Neuronal stem cell (in vitro differentiated cells): Measurements from ENCODE around the gene ELF2.

Experiments
- DNase-seq: peaks from one replicate; pipeline ENCODE4 v3.0.0-alpha.2; 2013; ENCODE audit warnings: low spot score
- H2AFZ ChIP-seq: one replicate; pipeline ENCODE4 v1.6.1; 2013; ENCODE audit warnings: mild to moderate bottlenecking, low read length, inconsistent platforms
- H2AK5ac ChIP-seq: 2 replicates; pipeline ENCODE4 v1.6.1; 2013; ENCODE audit warnings: low read depth, mild to moderate bottlenecking, inconsistent platforms, low read length, moderate library complexity, mixed read lengths
- H2BK120ac ChIP-seq: 2 replicates; pipeline ENCODE4 v1.6.1; 2013; ENCODE audit warnings: low read depth, mild to moderate bottlenecking, inconsistent platforms, low read length, moderate library complexity, mixed read lengths
- H2BK12ac ChIP-seq: one replicate; pipeline ENCODE4 v1.6.1; 2013; ENCODE audit warnings: low read length, inconsistent platforms
- H2BK15ac ChIP-seq: 2 replicates; pipeline ENCODE4 v1.6.1; 2013; ENCODE audit warnings: mild to moderate bottlenecking, low read length, inconsistent platforms, mixed read lengths
- H2BK5ac ChIP-seq: one replicate; pipeline ENCODE4 v1.6.1; 2013; ENCODE audit warnings: inconsistent platforms, mild to moderate bottlenecking, low read length, moderate library complexity
- H3K14ac ChIP-seq: one replicate; pipeline ENCODE4 v1.6.1; 2013; ENCODE audit warnings: low read length, inconsistent platforms
- H3K18ac ChIP-seq: 2 replicates; pipeline ENCODE4 v1.6.1; 2013; ENCODE audit warnings: low read length, inconsistent platforms
- H3K23ac ChIP-seq: 2 replicates; pipeline ENCODE4 v1.6.1; 2013; ENCODE audit warnings: low read depth, mild to moderate bottlenecking, mixed read lengths, low read length, inconsistent platforms; ENCODE audit not compliant: poor library complexity
- H3K27ac ChIP-seq: replicated peaks from 3 replicates; pipeline ENCODE4 v1.5.1; 2013; ENCODE audit warnings: low read length, inconsistent platforms
- H3K27me3 ChIP-seq, 3 experiments: 2 replicates each; pipeline ENCODE4 v1.6.1; 2013; ENCODE audit warnings: low read length in 3 of 3, mild to moderate bottlenecking in 2 of 3, inconsistent platforms in 1 of 3, low read depth in 1 of 3, mixed read lengths in 1 of 3, moderate library complexity in 1 of 3; ENCODE audit not compliant: control insufficient read depth in 3 of 3, insufficient read depth in 3 of 3
- H3K36me3 ChIP-seq, 2 donors: replicated peaks in 1 of 2; 2 replicates each; pipeline ENCODE4 v1.6.1; 2013; ENCODE audit warnings: low read length in 2 of 2; ENCODE audit not compliant: control insufficient read depth in 2 of 2, insufficient read depth in 2 of 2
- H3K4ac ChIP-seq: 2 replicates; pipeline ENCODE4 v1.6.1; 2013; ENCODE audit warnings: inconsistent platforms, mild to moderate bottlenecking, low read length, moderate library complexity
- H3K4me1 ChIP-seq, 2 donors: 1 replicate in 1 of 2; 2 replicates in 1 of 2; pipeline ENCODE4 v1.6.1; 2013; ENCODE audit warnings: low read length in 2 of 2, low read depth in 1 of 2; ENCODE audit not compliant: control insufficient read depth in 2 of 2, insufficient read depth in 1 of 2
- H3K4me2 ChIP-seq: one replicate; pipeline ENCODE4 v1.6.1; 2013; ENCODE audit warnings: mild to moderate bottlenecking, low read length, inconsistent platforms; ENCODE audit not compliant: insufficient read depth, poor library complexity, severe bottlenecking
- H3K4me3 ChIP-seq, 2 donors: 2 replicates each; pipeline ENCODE4 v1.5.1; 2013; ENCODE audit warnings: low read length in 2 of 2, mild to moderate bottlenecking in 2 of 2, inconsistent platforms in 1 of 2, moderate library complexity in 1 of 2
- H3K79me1 ChIP-seq: one replicate; pipeline ENCODE4 v1.6.1; 2013; ENCODE audit warnings: low read depth, mild to moderate bottlenecking, inconsistent platforms, low read length, moderate library complexity
- H3K9ac ChIP-seq: one replicate; pipeline ENCODE4 v1.6.1; 2013; ENCODE audit warnings: mild to moderate bottlenecking, low read depth, low read length, inconsistent platforms; ENCODE audit not compliant: poor library complexity
- H3K9me3 ChIP-seq, 2 donors: replicated peaks in 1 of 2; 2 replicates each; pipeline versions ENCODE3 to v1.6.1; 2013; ENCODE audit warnings: low read length in 2 of 2, mild to moderate bottlenecking in 2 of 2, inconsistent platforms in 1 of 2, low read depth in 1 of 2, mixed read lengths in 1 of 2, moderate library complexity in 1 of 2; ENCODE audit not compliant: control insufficient read depth in 2 of 2, insufficient read depth in 1 of 2
- H4K8ac ChIP-seq: one replicate; pipeline ENCODE4 v1.6.1; 2013; ENCODE audit warnings: low read depth, mild to moderate bottlenecking, inconsistent platforms, low read length, moderate library complexity
- H4K91ac ChIP-seq: one replicate; pipeline ENCODE4 v1.6.1; 2013; ENCODE audit warnings: low read length, low read depth, mild to moderate bottlenecking, inconsistent platforms; ENCODE audit not compliant: poor library complexity
- WGBS, 2 donors: extraction: QIAGEN DNeasy Blood & Tissue Kit; methylation state at CpG; one replicate each; pipeline ENCODE4 v1.1.7; 2013; ENCODE audit warnings: missing lambda C conversion rate in 2 of 2, mixed read lengths in 1 of 2; ENCODE audit not compliant: insufficient read length in 2 of 2, insufficient replicate concordance in 1 of 2; ENCODE audit errors: extremely low coverage in 2 of 2; 5-methylcytosine and 5-hydroxymethylcytosine counted together

Gene ELF2

DNA sequence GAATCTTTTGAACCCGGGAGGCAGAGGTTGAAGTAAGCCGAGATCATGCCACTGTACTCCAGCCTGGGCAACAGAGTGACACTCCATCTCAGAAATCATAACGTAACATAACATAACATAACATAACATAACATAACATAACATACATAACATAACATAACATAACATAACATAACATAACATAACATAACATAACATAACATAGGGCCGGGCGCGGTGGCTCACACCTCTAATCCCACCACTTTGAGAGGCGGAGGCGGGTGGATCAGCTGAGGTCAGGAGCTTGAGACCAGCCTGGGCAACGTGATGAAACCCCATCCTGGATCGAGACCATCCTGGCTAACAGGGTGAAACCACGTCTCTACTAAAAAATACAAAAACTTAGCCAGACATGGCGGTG lies 84.7 kb downstream of the ELF2 start:
- Histone ChIP-seq H2BK5ac (no peak overlapping the region), H3K27me3 (no peaks in the 10 kb centered on the region), H4K91ac (no peak overlapping the region), H3K36me3 (peaks cover 0 to 22% of the 10 kb centered on the region in 2 donors), H3K4ac (no peak overlapping the region), H2BK12ac (no peak overlapping the region), H4K8ac (no peak overlapping the region), H3K4me3 (no peak overlapping the region), H2BK120ac (no peak overlapping the region), H2BK15ac (no peak overlapping the region), H3K18ac (no peak overlapping the region), H2AFZ (no peak overlapping the region), H3K79me1 (peaks cover 2% of the 10 kb centered on the region), H3K4me1 (no peaks in the 10 kb centered on the region), H3K9me3 (no peaks in the 10 kb centered on the region), H3K23ac (no peak overlapping the region), H3K9ac (no peak overlapping the region), H3K14ac (no peak overlapping the region), H3K27ac (no peak overlapping the region), H3K4me2 (no peak overlapping the region), H2AK5ac (no peak overlapping the region)
- no peak for DNase-seq
- no CpG with 5 or more reads among the region's 12 CpGs for WGBS, 2 donors

DNA sequence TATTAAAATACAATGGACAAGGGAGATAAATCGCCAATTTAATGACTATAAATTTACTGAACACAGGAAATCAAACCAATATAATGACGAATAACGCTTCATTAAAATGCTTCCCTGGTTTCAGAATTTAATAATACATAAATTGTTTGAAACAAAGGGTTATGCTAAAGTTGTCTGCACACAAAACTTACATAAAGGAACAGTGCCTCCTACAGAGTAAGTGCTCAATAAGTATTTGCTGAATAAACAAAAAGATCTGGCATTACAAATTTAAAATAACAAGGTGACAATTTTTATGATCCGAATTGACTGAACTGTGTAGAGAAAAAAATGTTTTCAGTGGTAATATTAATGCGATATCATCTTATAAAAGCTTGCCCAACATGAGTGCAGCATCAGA lies 91.9 kb downstream of the ELF2 start:
- Histone ChIP-seq H3K9me3 (no peaks in the 10 kb centered on the region), H3K4me1 (peaks cover 4 to 18% of the 10 kb centered on the region in 2 donors), H3K18ac (no peak overlapping the region), H3K27me3 (no peaks in the 10 kb centered on the region), H2BK120ac (no peak overlapping the region), H3K4me3 (peak overlapping the region in 1 of 2 donors; percentile 88), H3K4me2 (no peak overlapping the region), H2BK15ac (no peak overlapping the region), H3K9ac (no peak overlapping the region), H3K23ac (no peak overlapping the region), H2AFZ (no peak overlapping the region), H4K91ac (no peak overlapping the region), H3K36me3 (peaks cover 0 to 12% of the 10 kb centered on the region in 2 donors), H3K14ac (no peak overlapping the region), H3K79me1 (no peaks in the 10 kb centered on the region), H2AK5ac (no peak overlapping the region), H4K8ac (no peak overlapping the region), H3K27ac (no peak overlapping the region), H3K4ac (no peak overlapping the region), H2BK12ac (no peak overlapping the region), H2BK5ac (no peak overlapping the region)
- no CpG with 5 or more reads among the region's 5 CpGs for WGBS, 2 donors
- DNase-seq: no peak

DNA sequence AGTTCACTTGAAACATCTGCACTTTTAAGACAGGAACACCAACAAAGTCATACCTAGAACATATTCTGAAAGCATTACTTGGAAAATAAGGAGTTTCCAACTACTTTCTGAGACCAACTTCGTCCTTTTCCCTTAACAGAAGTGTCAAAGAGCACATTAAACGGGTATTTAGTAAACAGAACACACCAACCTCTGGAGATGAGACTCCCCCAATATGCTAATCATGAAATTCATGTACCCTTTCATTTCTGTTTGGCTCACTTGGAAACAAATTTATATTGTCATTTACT lies 92.3 kb downstream of the ELF2 start:
- H2AFZ ChIP-seq: peak overlapping the region; percentile 88
- peaks cover 0 to 10% of the 10 kb centered on the region in 2 donors for H3K36me3 ChIP-seq
- no peak overlapping the region for H4K91ac ChIP-seq
- H2BK5ac ChIP-seq: no peak overlapping the region
- no peak overlapping the region for H2BK120ac ChIP-seq
- no peaks in the 10 kb centered on the region for H3K9me3 ChIP-seq
- no peak for DNase-seq
- no peak overlapping the region for H3K14ac ChIP-seq
- peak overlapping the region; percentile 83 to 88 for H3K4me3 ChIP-seq
- H3K4me1 ChIP-seq: peaks cover 4 to 18% of the 10 kb centered on the region in 2 donors
- H3K4me2 ChIP-seq: peak overlapping the region; percentile 64
- H3K4ac ChIP-seq: no peak overlapping the region
- H3K79me1 ChIP-seq: no peaks in the 10 kb centered on the region
- H3K9ac ChIP-seq: no peak overlapping the region
- H4K8ac ChIP-seq: no peak overlapping the region
- H3K27ac ChIP-seq: peak overlapping the region; percentile 94
- H3K18ac ChIP-seq: no peak overlapping the region
- H2AK5ac ChIP-seq: no peak overlapping the region
- no CpG with 5 or more reads among the region's 2 CpGs for WGBS, 2 donors
- no peaks in the 10 kb centered on the region for H3K27me3 ChIP-seq
- no peak overlapping the region for H2BK15ac ChIP-seq
- H2BK12ac ChIP-seq: no peak overlapping the region
- no peak overlapping the region for H3K23ac ChIP-seq

DNA sequence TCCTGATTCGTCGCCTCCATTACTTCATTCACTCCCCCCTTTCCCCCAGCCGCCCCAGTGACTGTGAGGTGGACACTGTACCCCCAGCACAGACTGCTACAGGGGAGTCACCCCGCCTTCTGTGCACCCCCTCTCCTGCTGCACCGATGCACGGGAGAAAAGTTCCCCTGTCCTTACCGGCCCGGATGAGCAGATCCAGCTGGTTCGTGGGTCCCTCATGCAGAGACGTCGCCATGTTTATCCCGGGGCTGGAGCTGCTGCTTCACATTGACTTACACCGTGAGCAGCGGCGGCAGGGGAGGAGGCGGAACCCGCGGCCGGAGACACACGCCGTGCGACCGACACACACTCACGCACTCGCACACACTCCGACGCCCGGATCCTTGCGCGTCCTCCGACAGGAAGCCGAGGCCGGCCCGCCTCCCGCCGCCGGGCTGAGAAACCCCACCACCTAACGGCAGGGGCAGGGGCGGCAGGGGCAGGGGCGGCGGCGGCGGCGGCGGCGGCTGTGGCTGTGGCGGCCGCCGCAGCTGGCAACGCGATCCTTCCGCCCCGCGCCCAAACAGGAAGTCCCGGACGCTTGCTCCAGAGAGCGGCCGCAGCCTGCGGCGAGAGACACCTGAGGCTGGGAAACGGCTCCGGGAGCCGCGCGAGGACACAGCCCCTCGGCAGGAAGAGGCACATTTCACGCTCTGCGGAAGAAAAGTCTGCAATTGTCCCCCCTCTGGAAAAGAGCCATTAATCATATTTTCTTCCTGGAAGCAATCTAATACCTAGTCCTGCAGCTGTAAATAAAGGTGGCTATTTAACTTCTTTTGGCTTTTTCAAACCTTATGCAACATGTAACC lies 92.8 kb downstream of the ELF2 start:
- Histone ChIP-seq H3K23ac (peak overlapping the region; percentile 96), H2BK120ac (no peak overlapping the region), H3K4me2 (peak overlapping the region; percentile 78), H2AFZ (peak overlapping the region; percentile 88), H3K27ac (peak overlapping the region; percentile 94), H3K4me3 (peak overlapping the region; percentile 83 to 88), H2AK5ac (peak overlapping the region; percentile 63), H3K18ac (peak overlapping the region; percentile 99), H2BK12ac (no peak overlapping the region), H3K4ac (peak overlapping the region; percentile 97), H3K9ac (peak overlapping the region; percentile 99), H3K79me1 (no peaks in the 10 kb centered on the region), H4K8ac (peak overlapping the region; percentile 43), H2BK5ac (peak overlapping the region; percentile 90), H3K36me3 (peaks cover 0 to 10% of the 10 kb centered on the region in 2 donors), H3K14ac (peak overlapping the region; percentile 100), H3K9me3 (no peaks in the 10 kb centered on the region), H2BK15ac (peak overlapping the region; percentile 94), H4K91ac (no peak overlapping the region), H3K4me1 (peaks cover 4 to 18% of the 10 kb centered on the region in 2 donors), H3K27me3 (no peaks in the 10 kb centered on the region)
- DNase-seq: peak; percentile 87
- no CpG with 5 or more reads among the region's 68 CpGs for WGBS, 2 donors
